Adipose tissue (tissue), 3 donors: ENCODE measurements around the gene CFAP206. TPM values are rescaled to one million over a fixed set of nuclear protein-coding genes. Genes with fewer than 3 reads are reported as not detected.

Experiments used
- H3K27ac ChIP-seq: one replicate; pipeline ENCODE4 v1.5.1; 2013; ENCODE audit warnings: low read depth, low read length
- WGBS, 3 donors: extraction: QIAGEN DNeasy Blood & Tissue Kit; methylation state at CpG; one replicate each; pipeline ENCODE4 v1.1.7; 2013; 5-methylcytosine and 5-hydroxymethylcytosine counted together
- polyA plus RNA-seq, 3 donors: library from polyadenylated mRNA; stranded (reverse); fragments of 200-250 nt; gene quantifications; one replicate each; pipeline ENCODE4 v1.2.3, GENCODE V29; 2013
- donor health status: healthy with polysubstance abuse.
- donor health status: Bipolar disorder and iron deficiency.
- donor health status: healthy.

The CFAP206 gene
- polyA plus RNA-seq, 3 donors, result 0.07 to 0.22 (median 0.13) TPM

DNA sequence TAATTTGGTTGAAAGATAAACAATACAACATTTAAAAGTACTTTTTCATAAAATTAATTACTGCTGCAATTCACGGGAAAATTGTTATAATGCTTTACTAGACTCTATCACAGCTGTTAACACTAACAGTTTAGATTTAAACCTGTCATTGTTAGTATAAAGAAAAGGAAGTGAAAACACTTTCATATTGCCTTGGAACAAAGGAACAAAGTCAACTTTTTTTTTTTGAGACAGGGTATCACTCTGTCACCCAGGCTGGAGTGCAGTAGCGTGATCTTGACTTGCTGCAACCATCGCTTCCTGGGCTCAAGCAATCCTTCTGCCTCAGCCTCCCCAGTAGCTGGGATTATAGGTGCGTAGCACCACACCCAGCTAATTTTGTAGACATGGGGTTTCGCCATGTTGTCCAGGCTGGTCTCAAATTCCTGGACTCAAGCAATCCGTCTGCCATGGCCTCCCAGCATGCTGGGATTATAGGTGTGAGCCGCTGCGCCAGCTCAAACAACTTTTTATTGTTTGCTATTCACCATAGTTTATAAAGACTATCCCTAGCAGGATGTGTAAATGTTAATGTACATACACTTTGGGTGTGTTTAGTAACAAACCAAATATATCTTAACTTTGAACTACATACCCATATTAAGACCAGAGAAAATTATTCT lies 87.1 kb downstream of the CFAP206 start:
- no peak overlapping the region for H3K27ac ChIP-seq
- WGBS, 3 donors, result 94 to 97% (median 95%) methylated on average over 8 of the region's 8 CpGs

DNA sequence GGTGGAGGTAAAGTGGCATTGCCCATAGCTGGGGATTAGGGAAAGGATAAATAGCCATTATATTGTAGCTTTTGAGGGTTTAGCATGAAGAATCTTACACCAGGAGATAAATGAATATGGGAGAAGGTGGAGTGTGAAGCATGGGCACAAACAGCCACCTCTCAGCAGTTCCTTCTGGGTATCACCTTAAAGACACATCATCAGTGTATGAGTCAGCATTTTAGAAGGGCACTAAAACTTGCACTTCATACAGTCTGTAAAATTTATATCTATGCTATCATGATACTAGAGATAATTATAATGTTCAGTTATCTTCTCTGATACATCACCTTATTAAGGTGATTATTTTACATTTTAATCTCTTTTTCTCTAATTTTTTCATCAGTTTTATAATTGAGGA lies 90.3 kb downstream of the CFAP206 start:
- no peak overlapping the region for H3K27ac ChIP-seq

- no peak overlapping the region for H3K27ac ChIP-seq
- 92 to 93% (median 92%) methylated on average over 6 of the region's 6 CpGs for WGBS, 3 donors
Measured at GRCh38 chr6:87501809-87502572, 94.2 kb downstream of the CFAP206 start.

DNA sequence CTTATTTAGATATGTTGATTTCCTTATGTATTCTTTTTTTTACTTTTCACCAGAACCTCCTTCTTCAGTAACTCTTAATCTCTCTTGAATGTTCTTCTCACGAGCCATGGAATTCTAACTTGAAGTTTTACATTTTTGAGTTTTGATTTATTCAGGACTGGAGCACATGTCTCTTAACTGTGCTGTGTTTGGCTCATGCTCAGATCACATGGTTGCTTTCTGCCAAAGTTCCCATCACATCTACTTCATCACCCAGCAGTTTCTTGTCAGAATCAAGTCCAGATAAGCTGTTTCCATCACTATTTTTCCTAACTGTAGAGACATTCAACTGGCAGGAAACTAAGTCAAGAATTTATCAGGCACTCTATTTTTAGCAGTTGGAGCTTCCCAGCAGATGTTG lies 96.7 kb downstream of the CFAP206 start:
- 66 to 82% (median 78%) methylated on average over 1 of the region's 1 CpG for WGBS, 3 donors
- H3K27ac ChIP-seq, result no peak overlapping the region

Other genes with a start within 250 kb of the CFAP206 start
- 1 to 10 TPM; 2.3 to 6.6 (median 2.9) TPM for gene SMIM8, start 85.4 kb upstream of the CFAP206 start, polyA plus RNA-seq
- not detected for gene GJB7, start 78.7 kb upstream of the CFAP206 start, polyA plus RNA-seq
- gene C6orf163, start 63.2 kb upstream of the CFAP206 start, polyA plus RNA-seq, result 1 to 10 TPM in 1 of 3 donors, under 1 TPM in 2; 0.31 to 3.1 (median 0.34) TPM
- 10 to 100 TPM in 1 of 3 donors, 1 to 10 TPM in 2; 9.7 to 11.2 (median 9.8) TPM for gene SLC35A1, start 65.0 kb downstream of the CFAP206 start, polyA plus RNA-seq
- gene RARS2, start 182.0 kb downstream of the CFAP206 start, polyA plus RNA-seq, result 10 to 100 TPM; 18.0 to 29.0 (median 23.3) TPM
- gene ORC3, start 182.2 kb downstream of the CFAP206 start, polyA plus RNA-seq, result 10 to 100 TPM in 2 of 3 donors, 1 to 10 TPM in 1; 7.9 to 20.7 (median 11.6) TPM